Esophagus mucosa (tissue), 1 donor: ENCODE data around the gene TTPAL. TPM values are rescaled to one million over a fixed set of nuclear protein-coding genes. Genes with fewer than 3 reads are reported as not detected.
"Not testable (repeated sequence)": the region's sequence is repeated elsewhere in the genome, so short reads cannot be mapped to it uniquely, and the experiment has no call there.

Experiments
- ATAC-seq: fragments of 200-7000 bp; cut with Tn5 transposase; one replicate; pipeline ENCODE4 v1.9.1; 2020
- total RNA-seq: library from RNA; stranded (reverse); gene quantifications from one replicate; pipeline ENCODE4 v1.2.4, GENCODE V29; 2023
- donor health status: DM: yes; HTN: yes; CAD: no.

The TTPAL gene
- total RNA-seq, 1 donor from 2014 or later: 19.4 TPM

GRCh38 chr20:44468044-44468782 is 7.5 kb upstream of the TTPAL start:
- no peak for ATAC-seq

GRCh38 chr20:44470327-44470726 is 5.3 kb upstream of the TTPAL start:
- ATAC-seq: no peak

- no peak for ATAC-seq
Observed at GRCh38 chr20:44471481-44471882, 4.2 kb upstream of the TTPAL start.

GRCh38 chr20:44472283-44472682 is 3.4 kb upstream of the TTPAL start:
- ATAC-seq: not testable (repeated sequence)

GRCh38 chr20:44475372-44475693 is 341 bp upstream of the TTPAL start:
- no peak for ATAC-seq

- ATAC-seq: no peak
Observed at GRCh38 chr20:44477151-44477550, 1.5 kb downstream of the TTPAL start.

- no peak for ATAC-seq
Observed at GRCh38 chr20:44478206-44478605, 2.5 kb downstream of the TTPAL start.

- ATAC-seq: no peak
Observed at GRCh38 chr20:44479643-44480042, 4.0 kb downstream of the TTPAL start.

- ATAC-seq: no peak
Observed at GRCh38 chr20:44480097-44480496, 4.4 kb downstream of the TTPAL start.

- no peak for ATAC-seq
Observed at GRCh38 chr20:44481719-44482416, 6.2 kb downstream of the TTPAL start.

GRCh38 chr20:44483112-44483511 is 7.4 kb downstream of the TTPAL start:
- no peak for ATAC-seq

- no peak for ATAC-seq
Observed at GRCh38 chr20:44485078-44485829, 9.6 kb downstream of the TTPAL start.

- ATAC-seq: no peak
Observed at GRCh38 chr20:44485830-44486198, 10.1 kb downstream of the TTPAL start.

- no peak for ATAC-seq
Observed at GRCh38 chr20:44488551-44488950, 12.9 kb downstream of the TTPAL start.

- no peak for ATAC-seq
Observed at GRCh38 chr20:44489223-44489622, 13.5 kb downstream of the TTPAL start.

- no peak for ATAC-seq
Observed at GRCh38 chr20:44489931-44490330, 14.3 kb downstream of the TTPAL start.

GRCh38 chr20:44491635-44492395 is 16.1 kb downstream of the TTPAL start:
- no peak for ATAC-seq

- ATAC-seq: no peak
Observed at GRCh38 chr20:44494266-44494665, 18.6 kb downstream of the TTPAL start.

- no peak for ATAC-seq
Observed at GRCh38 chr20:44494681-44495080, 19.0 kb downstream of the TTPAL start.

- peak; percentile 54 for ATAC-seq
Observed at GRCh38 chr20:44495257-44495656, 19.6 kb downstream of the TTPAL start.

GRCh38 chr20:44495802-44496481 is 20.3 kb downstream of the TTPAL start:
- peak; percentile 91 for ATAC-seq

GRCh38 chr20:44496976-44497375 is 21.3 kb downstream of the TTPAL start:
- peak; percentile 82 for ATAC-seq
